Measurements from ENCODE around the gene PTPRC.

- TF ChIP-seq EZH2 (IDR thresholded peaks at IDR 0.05; ENCODE audit: insufficient read depth, poor library complexity, severe bottlenecking) (no peak), EZH2phosphoT487 (IDR thresholded peaks at IDR 0.05; ENCODE audit: insufficient read depth, low read depth) (no peak)
Observed at GRCh38 chr1:198628067-198628455, 10.8 kb upstream of the PTPRC start.

Data from GM23248 (cell line).